Activated gamma-delta T cell treated with anti-CD3 and anti-CD28 coated beads, Interleukin-2, amount 50 U/mL, for 16 hours (primary cell): ENCODE data around the gene BLOC1S4.
"Not testable (repeated sequence)": the region's sequence is repeated elsewhere in the genome, so short reads cannot be mapped to it uniquely, and the experiment has no call there.

Source experiments
- DNase-seq: peaks from one replicate; pipeline ENCODE4 v3.0.0-alpha.2; 2020; ENCODE audit warnings: low read depth

The BLOC1S4 gene

GRCh38 chr4:6742507-6742906 lies 26.5 kb downstream of the BLOC1S4 start:
- DNase-seq, result no peak

GRCh38 chr4:6742989-6743388 lies 27.0 kb downstream of the BLOC1S4 start:
- no peak for DNase-seq

GRCh38 chr4:6746721-6747293 lies 30.8 kb downstream of the BLOC1S4 start:
- no peak for DNase-seq

- no peak for DNase-seq
Observed at GRCh38 chr4:6747294-6748051, 31.5 kb downstream of the BLOC1S4 start.

GRCh38 chr4:6748286-6748685 lies 32.3 kb downstream of the BLOC1S4 start:
- no peak for DNase-seq

GRCh38 chr4:6749340-6750171 lies 33.6 kb downstream of the BLOC1S4 start:
- no peak for DNase-seq

- no peak for DNase-seq
Observed at GRCh38 chr4:6750286-6751221, 34.6 kb downstream of the BLOC1S4 start.

- no peak for DNase-seq
Observed at GRCh38 chr4:6751611-6752485, 35.9 kb downstream of the BLOC1S4 start.

GRCh38 chr4:6752486-6752829 lies 36.5 kb downstream of the BLOC1S4 start:
- no peak for DNase-seq

GRCh38 chr4:6753103-6753560 lies 37.2 kb downstream of the BLOC1S4 start:
- no peak for DNase-seq

- DNase-seq, result no peak
Observed at GRCh38 chr4:6753891-6754290, 37.9 kb downstream of the BLOC1S4 start.

- DNase-seq, result no peak
Observed at GRCh38 chr4:6754481-6755087, 38.6 kb downstream of the BLOC1S4 start.

GRCh38 chr4:6755088-6755753 lies 39.2 kb downstream of the BLOC1S4 start:
- DNase-seq, result no peak

- not testable (repeated sequence) for DNase-seq
Observed at GRCh38 chr4:6756345-6756744, 40.4 kb downstream of the BLOC1S4 start.

- DNase-seq, result no peak
Observed at GRCh38 chr4:6758728-6759127, 42.8 kb downstream of the BLOC1S4 start.

GRCh38 chr4:6760865-6761264 lies 44.9 kb downstream of the BLOC1S4 start:
- DNase-seq, result no peak

GRCh38 chr4:6761649-6762615 lies 46.0 kb downstream of the BLOC1S4 start:
- DNase-seq, result no peak

GRCh38 chr4:6763330-6763851 lies 47.4 kb downstream of the BLOC1S4 start:
- no peak for DNase-seq
